PC-9 (cell line): ENCODE results near the gene MRPL14.

ENCODE experiments used
- CTCF ChIP-seq: fragments of 200-600 bp; sonication (generic); conservative IDR thresholded peaks from 2 replicates; pipeline ENCODE4 v1.6.1; 2017; ENCODE audit warnings: mixed run types, antibody characterized with exemption, mild to moderate bottlenecking, moderate library complexity
- EZH2 ChIP-seq: fragments of 200-600 bp; sonication (generic); IDR thresholded peaks from 2 replicates; pipeline ENCODE4 v1.8.0; 2017; ENCODE audit warnings: antibody characterized with exemption, low read depth

- TF ChIP-seq EZH2 = no peak
- TF ChIP-seq CTCF = no peak
These were observed 55.4 kb downstream of the MRPL14 start for GRCh38 chr6:44071670-44072451.
